OCI-LY1 (cell line): ENCODE data around the gene MYMK.

Source experiments
- CTCF ChIP-seq: fragments of 200-600 bp; sonication (generic), shearing (Covaris generic); IDR thresholded peaks from 2 replicates; pipeline ENCODE4 v1.5.1; 2017; ENCODE audit warnings: mild to moderate bottlenecking, antibody characterized with exemption, low read length, moderate library complexity, mixed read lengths
- EZH2 ChIP-seq: fragments of 200-600 bp; sonication (generic), shearing (Covaris generic); IDR thresholded peaks from 2 replicates; pipeline ENCODE4 v1.8.0; 2017; ENCODE audit warnings: borderline replicate concordance, mixed run types, mild to moderate bottlenecking, antibody characterized with exemption, low read length, moderate library complexity, mixed read lengths

- TF ChIP-seq CTCF: no peak
- TF ChIP-seq EZH2: no peak
Measured at GRCh38 chr9:133475292-133476012, 49.3 kb downstream of the MYMK start.
